ENCODE results near the gene KCTD16.

The KCTD16 gene

DNA sequence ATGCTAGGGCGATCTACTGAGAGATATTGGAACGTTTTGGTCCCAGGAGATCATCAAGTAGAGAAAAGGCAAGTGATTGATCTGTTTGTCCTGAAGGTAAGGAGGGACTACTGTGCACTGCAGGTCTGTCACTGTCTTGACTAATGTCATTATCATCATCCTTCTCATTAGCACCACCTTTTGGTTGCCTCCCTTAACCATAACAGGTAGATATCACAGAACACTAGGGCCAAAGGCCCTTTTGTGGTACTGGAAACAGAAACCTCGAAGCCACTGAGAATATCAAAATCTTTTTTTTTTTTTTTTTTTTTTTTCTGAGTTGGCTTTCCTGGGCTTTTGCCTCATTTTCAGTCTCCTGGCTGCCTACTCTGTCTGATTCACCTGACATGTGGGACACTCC, 134.0 kb downstream of the KCTD16 start:
- Mint-ChIP-seq H3K4me1 (ENCODE audit: low read depth) (no peaks in the 10 kb centered on the region), H3K27ac (no peak overlapping the region), H3K36me3 (ENCODE audit: low read depth) (no peaks in the 10 kb centered on the region), H3K9me3 (no peaks in the 10 kb centered on the region), H3K27me3 (no peaks in the 10 kb centered on the region), H3K4me3 (no peak overlapping the region)
- intact Hi-C loops (cut with micrococcal nuclease): no loop called here

DNA sequence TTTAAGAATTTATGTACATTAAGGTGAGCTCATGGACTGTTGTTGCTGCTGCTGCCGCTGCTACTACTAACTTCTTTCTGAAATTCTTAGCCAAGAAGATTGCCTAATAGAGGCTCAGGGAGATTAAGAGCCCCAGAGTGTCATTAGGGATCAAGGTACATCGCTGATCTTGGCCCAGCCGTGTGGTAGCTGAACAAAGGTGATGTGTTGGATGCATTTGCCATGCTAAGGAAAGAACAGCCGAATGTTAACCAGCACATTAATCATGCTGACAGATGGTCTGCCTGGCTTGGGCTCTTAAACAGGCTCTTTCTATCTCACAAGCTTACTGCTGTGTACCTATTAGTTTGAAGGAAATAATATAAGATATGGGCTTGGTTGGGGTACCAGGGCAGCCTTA, 137.1 kb downstream of the KCTD16 start:
- Mint-ChIP-seq H3K4me1 (ENCODE audit: low read depth) (no peaks in the 10 kb centered on the region), H3K4me3 (no peak overlapping the region), H3K9me3 (no peaks in the 10 kb centered on the region), H3K36me3 (ENCODE audit: low read depth) (no peaks in the 10 kb centered on the region), H3K27ac (no peak overlapping the region), H3K27me3 (no peaks in the 10 kb centered on the region)
- intact Hi-C loops (cut with micrococcal nuclease): no loop called here

- no peaks in the 10 kb centered on the region for H3K4me1 Mint-ChIP-seq (ENCODE audit: low read depth)
- intact Hi-C loops (cut with micrococcal nuclease): no loop called here
- H3K4me3 Mint-ChIP-seq: no peak overlapping the region
- no peak overlapping the region for H3K27ac Mint-ChIP-seq
- H3K27me3 Mint-ChIP-seq: no peaks in the 10 kb centered on the region
- H3K36me3 Mint-ChIP-seq (ENCODE audit: low read depth): no peaks in the 10 kb centered on the region
- H3K9me3 Mint-ChIP-seq: no peaks in the 10 kb centered on the region
Observed at GRCh38 chr5:144308174-144308573, 137.5 kb downstream of the KCTD16 start.

DNA sequence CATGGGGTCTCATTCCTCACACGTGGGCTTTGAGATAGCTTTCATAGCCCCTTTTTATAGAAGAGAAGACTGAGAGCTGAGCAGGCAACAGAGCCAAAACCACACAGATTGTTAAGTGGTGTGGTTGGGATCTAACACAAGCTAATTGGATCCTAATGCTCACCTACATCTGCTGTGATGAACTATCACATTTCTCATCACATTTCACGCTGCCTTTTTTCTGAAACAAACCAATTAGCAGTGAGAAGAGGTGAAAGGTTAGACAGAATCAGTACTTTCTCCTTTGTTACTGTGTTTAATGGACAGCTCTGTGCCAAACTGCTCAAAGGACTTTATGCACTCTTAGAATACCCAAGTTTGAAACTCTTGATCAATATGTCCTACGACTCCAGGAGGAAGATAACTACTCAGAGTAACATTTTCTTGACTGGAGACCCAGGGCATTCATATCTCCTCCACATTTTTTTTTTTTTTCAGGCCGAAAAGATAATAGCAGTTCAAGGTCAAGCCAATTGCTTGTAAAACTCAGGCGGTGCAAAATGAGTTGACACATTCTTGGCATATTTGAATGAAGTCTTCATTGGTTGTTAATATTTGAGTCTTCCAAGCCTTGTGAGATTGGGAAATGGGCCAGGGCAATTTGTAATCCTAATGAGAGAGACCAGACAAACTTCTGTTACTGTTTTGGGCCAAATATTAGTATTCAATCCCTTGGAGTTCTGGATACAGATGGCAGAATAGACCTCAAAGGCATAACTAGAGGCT, 138.4 kb downstream of the KCTD16 start:
- Mint-ChIP-seq H3K4me3 (no peak overlapping the region), H3K9me3 (no peaks in the 10 kb centered on the region), H3K36me3 (ENCODE audit: low read depth) (no peaks in the 10 kb centered on the region), H3K27me3 (no peaks in the 10 kb centered on the region), H3K27ac (no peak overlapping the region), H3K4me1 (ENCODE audit: low read depth) (no peaks in the 10 kb centered on the region)
- intact Hi-C loops (cut with micrococcal nuclease): no loop called here

DNA sequence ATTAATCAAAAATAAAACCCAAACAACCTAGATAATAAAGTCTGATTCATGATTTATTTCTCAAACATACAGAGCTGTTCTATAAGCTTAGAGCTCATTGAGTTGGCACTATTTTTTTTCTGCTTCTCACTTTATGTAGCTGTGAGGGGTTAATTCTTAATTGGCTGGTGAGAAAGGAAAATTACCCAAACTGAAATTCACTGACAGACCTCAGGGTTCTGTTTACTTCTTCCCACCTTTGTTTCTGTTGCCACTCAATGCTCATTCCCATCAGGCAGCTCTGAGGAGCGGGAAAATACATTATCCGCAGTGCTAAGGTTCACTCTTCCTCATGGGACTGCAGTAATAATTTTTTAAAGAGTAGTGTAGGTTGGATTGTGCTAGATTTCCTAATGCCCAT, 139.9 kb downstream of the KCTD16 start:
- Mint-ChIP-seq H3K27ac (no peak overlapping the region), H3K4me1 (ENCODE audit: low read depth) (no peaks in the 10 kb centered on the region), H3K27me3 (no peaks in the 10 kb centered on the region), H3K4me3 (no peak overlapping the region), H3K9me3 (no peaks in the 10 kb centered on the region), H3K36me3 (ENCODE audit: low read depth) (no peaks in the 10 kb centered on the region)
- intact Hi-C loops (cut with micrococcal nuclease): no loop called here

- intact Hi-C loops (cut with micrococcal nuclease): no loop called here
- no peaks in the 10 kb centered on the region for H3K9me3 Mint-ChIP-seq
- no peaks in the 10 kb centered on the region for H3K4me1 Mint-ChIP-seq (ENCODE audit: low read depth)
- H3K36me3 Mint-ChIP-seq (ENCODE audit: low read depth): no peaks in the 10 kb centered on the region
- H3K4me3 Mint-ChIP-seq: no peak overlapping the region
- no peaks in the 10 kb centered on the region for H3K27me3 Mint-ChIP-seq
- no peak overlapping the region for H3K27ac Mint-ChIP-seq
Observed at GRCh38 chr5:144313147-144313726, 142.6 kb downstream of the KCTD16 start.

GRCh38 chr5:144315026-144315425, 144.4 kb downstream of the KCTD16 start:
- H3K4me1 Mint-ChIP-seq (ENCODE audit: low read depth): no peaks in the 10 kb centered on the region
- H3K36me3 Mint-ChIP-seq (ENCODE audit: low read depth): no peaks in the 10 kb centered on the region
- no peaks in the 10 kb centered on the region for H3K9me3 Mint-ChIP-seq
- H3K27me3 Mint-ChIP-seq: no peaks in the 10 kb centered on the region
- no peak overlapping the region for H3K27ac Mint-ChIP-seq
- intact Hi-C loops (cut with micrococcal nuclease): no loop called here
- H3K4me3 Mint-ChIP-seq: no peak overlapping the region

GRCh38 chr5:144315994-144316634, 145.4 kb downstream of the KCTD16 start:
- Mint-ChIP-seq H3K27me3 (no peaks in the 10 kb centered on the region), H3K36me3 (ENCODE audit: low read depth) (no peaks in the 10 kb centered on the region), H3K4me1 (ENCODE audit: low read depth) (no peaks in the 10 kb centered on the region), H3K27ac (no peak overlapping the region), H3K9me3 (no peaks in the 10 kb centered on the region), H3K4me3 (no peak overlapping the region)
- intact Hi-C loops (cut with micrococcal nuclease): no loop called here

DNA sequence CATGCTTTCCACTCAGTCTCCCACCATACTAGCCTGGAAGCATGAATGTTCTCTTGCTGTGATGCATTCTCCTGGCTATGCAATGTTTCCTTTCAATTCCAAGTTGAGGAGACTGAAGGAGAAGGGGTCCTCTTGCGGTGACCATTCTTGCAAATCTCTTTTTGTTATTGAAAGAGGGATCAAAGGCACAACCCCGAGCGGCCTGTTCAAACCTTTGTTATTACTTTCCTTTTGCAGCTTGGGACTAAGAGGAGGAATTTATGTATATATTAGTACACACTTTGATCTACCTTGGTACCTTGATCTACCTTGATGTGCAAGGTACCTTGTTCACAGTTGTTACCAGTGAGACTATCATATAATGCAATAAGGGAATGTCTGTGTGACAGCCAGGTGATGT, 147.3 kb downstream of the KCTD16 start:
- Mint-ChIP-seq H3K27ac (no peak overlapping the region), H3K4me1 (ENCODE audit: low read depth) (no peaks in the 10 kb centered on the region), H3K9me3 (no peaks in the 10 kb centered on the region), H3K36me3 (ENCODE audit: low read depth) (no peaks in the 10 kb centered on the region), H3K27me3 (no peaks in the 10 kb centered on the region), H3K4me3 (no peak overlapping the region)
- intact Hi-C loops (cut with micrococcal nuclease): no loop called here

GRCh38 chr5:144318460-144318859, 147.8 kb downstream of the KCTD16 start:
- H3K27ac Mint-ChIP-seq: no peak overlapping the region
- intact Hi-C loops (cut with micrococcal nuclease): no loop called here
- H3K27me3 Mint-ChIP-seq: no peaks in the 10 kb centered on the region

DNA sequence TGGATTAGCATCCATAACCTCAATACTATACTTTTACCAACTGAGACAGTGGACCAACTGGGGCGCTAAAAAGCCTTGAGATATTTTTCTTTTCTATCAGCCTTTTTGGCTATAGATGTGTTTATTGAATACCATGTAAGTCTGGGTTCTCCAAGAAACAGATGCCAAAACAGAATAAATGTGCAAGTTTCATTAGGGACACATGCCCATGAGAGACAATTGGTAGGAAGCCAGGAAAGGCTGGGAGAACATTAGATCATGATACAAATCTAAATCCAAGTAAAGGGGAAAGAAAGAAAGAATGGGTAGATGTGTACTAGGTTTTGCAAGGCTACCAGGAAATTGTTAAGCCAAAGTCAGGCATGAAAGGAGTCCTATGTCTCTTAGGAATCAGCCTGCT, 152.5 kb downstream of the KCTD16 start:
- H3K27ac Mint-ChIP-seq: no peak overlapping the region
- H3K4me3 Mint-ChIP-seq: no peak overlapping the region
- intact Hi-C loops (cut with micrococcal nuclease): no loop called here
- H3K27me3 Mint-ChIP-seq: no peaks in the 10 kb centered on the region
- no peaks in the 10 kb centered on the region for H3K36me3 Mint-ChIP-seq (ENCODE audit: low read depth)
- no peaks in the 10 kb centered on the region for H3K4me1 Mint-ChIP-seq (ENCODE audit: low read depth)
- H3K9me3 Mint-ChIP-seq: no peaks in the 10 kb centered on the region

More at GRCh38 chr5:144318460-144318859, 147.8 kb downstream of the KCTD16 start:
- no peaks in the 10 kb centered on the region for H3K4me1 Mint-ChIP-seq (ENCODE audit: low read depth)
- no peaks in the 10 kb centered on the region for H3K36me3 Mint-ChIP-seq (ENCODE audit: low read depth)
- no peaks in the 10 kb centered on the region for H3K9me3 Mint-ChIP-seq
- no peak overlapping the region for H3K4me3 Mint-ChIP-seq

DNA sequence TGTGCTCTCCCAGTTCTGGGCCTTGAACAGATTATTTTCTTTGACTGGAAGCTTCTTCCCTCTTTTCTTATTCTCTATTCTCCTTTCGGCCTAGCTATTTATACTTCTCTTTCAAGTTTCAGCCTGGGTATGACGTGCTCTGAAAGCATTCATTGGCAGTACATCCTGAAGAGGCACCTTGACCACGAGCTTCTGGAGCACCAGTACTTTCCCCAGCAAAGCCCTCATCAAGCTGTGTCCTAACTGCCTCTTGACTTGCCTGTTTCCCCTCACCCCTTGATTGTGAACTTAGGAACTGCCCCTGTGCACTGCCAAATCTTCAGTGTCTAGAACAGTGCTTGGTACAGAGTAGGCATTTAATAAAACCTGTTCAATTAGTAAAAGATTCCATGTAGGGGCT, 154.9 kb downstream of the KCTD16 start:
- Mint-ChIP-seq H3K27me3 (no peaks in the 10 kb centered on the region), H3K36me3 (ENCODE audit: low read depth) (no peaks in the 10 kb centered on the region), H3K4me1 (ENCODE audit: low read depth) (no peaks in the 10 kb centered on the region), H3K4me3 (no peak overlapping the region), H3K27ac (no peak overlapping the region), H3K9me3 (no peaks in the 10 kb centered on the region)
- intact Hi-C loops (cut with micrococcal nuclease): no loop called here

DNA sequence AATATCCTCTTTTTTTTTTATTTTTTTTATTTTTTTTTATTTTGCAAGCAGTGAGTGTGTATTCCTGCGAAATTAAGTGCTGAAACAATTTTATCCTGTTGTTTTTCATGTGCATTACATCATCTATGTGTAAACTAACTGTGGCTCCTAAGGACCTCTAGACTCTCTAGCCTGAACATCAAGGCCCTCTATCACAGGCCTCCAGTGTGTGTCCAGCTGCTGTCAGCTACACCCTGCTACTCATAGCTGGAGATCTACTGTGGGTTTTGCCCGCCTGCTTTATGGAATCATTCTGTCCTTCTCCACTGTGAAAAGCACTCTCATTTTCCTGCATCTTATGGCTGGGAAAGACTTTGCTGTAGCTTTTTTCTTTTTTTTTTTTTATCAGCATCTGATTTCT, 157.8 kb downstream of the KCTD16 start:
- Mint-ChIP-seq H3K27ac (no peak overlapping the region), H3K9me3 (no peaks in the 10 kb centered on the region), H3K36me3 (ENCODE audit: low read depth) (no peaks in the 10 kb centered on the region), H3K4me3 (no peak overlapping the region), H3K4me1 (ENCODE audit: low read depth) (no peaks in the 10 kb centered on the region), H3K27me3 (no peaks in the 10 kb centered on the region)
- intact Hi-C loops (cut with micrococcal nuclease): no loop called here

DNA sequence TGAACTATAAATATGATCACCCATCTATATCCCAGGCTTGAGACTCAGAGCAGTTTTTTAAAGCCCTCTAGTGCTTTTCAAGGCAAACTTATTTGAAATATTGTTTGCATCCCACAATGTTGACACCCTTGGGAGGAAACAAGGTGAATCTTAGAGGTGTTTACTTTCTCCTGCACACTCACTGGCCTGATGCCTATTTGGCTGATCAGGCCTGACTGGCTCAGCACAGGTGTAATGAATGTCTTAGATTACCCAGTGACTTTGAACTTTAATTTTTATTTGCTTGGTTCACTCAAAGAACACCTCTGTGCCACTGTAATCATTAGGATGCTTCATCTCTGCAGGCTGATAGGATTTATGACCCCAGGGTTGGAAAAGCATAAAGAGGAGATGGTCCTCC, 158.3 kb downstream of the KCTD16 start:
- no peak overlapping the region for H3K4me3 Mint-ChIP-seq
- intact Hi-C loops (cut with micrococcal nuclease): no loop called here
- H3K9me3 Mint-ChIP-seq: no peaks in the 10 kb centered on the region
- no peaks in the 10 kb centered on the region for H3K27me3 Mint-ChIP-seq
- H3K27ac Mint-ChIP-seq: no peak overlapping the region
- H3K36me3 Mint-ChIP-seq (ENCODE audit: low read depth): no peaks in the 10 kb centered on the region
- H3K4me1 Mint-ChIP-seq (ENCODE audit: low read depth): no peaks in the 10 kb centered on the region
